IgD-negative memory B cell (primary cell): Measurements from ENCODE around the gene HLA-DRA. TPM values are rescaled to one million over a fixed set of nuclear protein-coding genes. Genes with fewer than 3 reads are reported as not detected.

Source experiments
- H3K27ac Mint-ChIP-seq, 3 donors: one replicate each; pipeline ENCODE4 v1.8.0; 2020 to 2022; ENCODE audit warnings: mild to moderate bottlenecking in 3 of 3, mixed read lengths in 3 of 3, moderate library complexity in 1 of 3
- H3K27me3 Mint-ChIP-seq: one replicate; pipeline ENCODE4 v1.8.0; 2021; ENCODE audit warnings: mixed read lengths
- H3K36me3 Mint-ChIP-seq: one replicate; pipeline ENCODE4 v1.8.0; 2020; ENCODE audit warnings: mild to moderate bottlenecking, mixed read lengths
- H3K4me1 Mint-ChIP-seq, 3 donors: one replicate each; pipeline ENCODE4 v1.8.0; 2020 to 2022; ENCODE audit warnings: mixed read lengths in 3 of 3, mild to moderate bottlenecking in 1 of 3
- H3K4me3 Mint-ChIP-seq, 4 donors: one replicate each; pipeline ENCODE4 v1.8.0; 2020 to 2022; ENCODE audit warnings: mild to moderate bottlenecking in 4 of 4, mixed read lengths in 4 of 4, moderate library complexity in 3 of 4
- H3K9me3 Mint-ChIP-seq, 3 donors: one replicate each; pipeline ENCODE4 v1.8.0; 2020 to 2021; ENCODE audit warnings: mixed read lengths in 3 of 3, mild to moderate bottlenecking in 1 of 3
- polyA plus RNA-seq: library from polyadenylated mRNA; unstranded; fragments of 300-500 nt; fragmentation: Illumina TruSeq; gene quantifications from one replicate; pipeline ENCODE4 v1.2.3, GENCODE V29; 2021

HLA-DRA gene
- polyA plus RNA-seq, 1 donor from 2014 or later, result 8,827 TPM

- H3K4me3 Mint-ChIP-seq, result no peak overlapping the region
- peaks cover 17 to 28% (median 22%) of the 10 kb centered on the region in 3 donors for H3K4me1 Mint-ChIP-seq
- peaks cover 1% of the 10 kb centered on the region for H3K27me3 Mint-ChIP-seq
- peak overlapping the region in 2 of 3 donors; percentile 76 to 95 for H3K27ac Mint-ChIP-seq
- peaks cover 0 to 15% (median 5%) of the 10 kb centered on the region in 3 donors for H3K9me3 Mint-ChIP-seq
- H3K36me3 Mint-ChIP-seq, result peaks cover 8% of the 10 kb centered on the region
Observed at GRCh38 chr6:32475392-32476206, 35.9 kb downstream of the HLA-DRA start.

- peaks cover 5 to 12% (median 11%) of the 10 kb centered on the region in 3 donors for H3K4me1 Mint-ChIP-seq
- H3K27ac Mint-ChIP-seq, result peak overlapping the region in 1 of 3 donors; percentile 86
- H3K27me3 Mint-ChIP-seq, result no peaks in the 10 kb centered on the region
- H3K36me3 Mint-ChIP-seq, result peaks cover 3% of the 10 kb centered on the region
- H3K4me3 Mint-ChIP-seq, result no peak overlapping the region
- H3K9me3 Mint-ChIP-seq, result peaks cover 0 to 3% (median 2%) of the 10 kb centered on the region in 3 donors
Observed at GRCh38 chr6:32483968-32484613, 44.4 kb downstream of the HLA-DRA start.

DNA sequence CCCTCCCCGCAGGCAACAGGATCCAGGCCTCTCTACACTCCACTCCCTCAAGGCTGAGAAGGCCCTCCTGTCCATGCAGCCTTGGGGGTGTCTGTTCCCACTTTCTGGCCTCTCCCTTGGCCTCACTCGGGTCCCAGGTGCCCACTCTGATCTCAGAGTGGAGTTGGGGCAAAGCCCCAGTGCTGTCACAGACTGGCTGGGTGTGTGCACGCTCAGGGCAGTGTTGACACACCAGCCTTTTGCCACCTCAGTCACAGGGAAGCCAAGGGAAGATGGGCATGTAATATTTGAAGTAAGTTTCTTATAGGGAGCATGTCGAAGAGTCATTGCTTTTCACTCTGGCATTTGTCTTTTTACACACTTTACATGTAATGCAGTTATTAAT, 44.9 kb downstream of the HLA-DRA start:
- no peaks in the 10 kb centered on the region for H3K27me3 Mint-ChIP-seq
- H3K27ac Mint-ChIP-seq, result peak overlapping the region; percentile 1 to 86 (median 58)
- peaks cover 5 to 12% (median 11%) of the 10 kb centered on the region in 3 donors for H3K4me1 Mint-ChIP-seq
- H3K36me3 Mint-ChIP-seq, result peaks cover 2% of the 10 kb centered on the region
- H3K9me3 Mint-ChIP-seq, result no peaks in the 10 kb centered on the region
- H3K4me3 Mint-ChIP-seq, result no peak overlapping the region

GRCh38 chr6:32488083-32488482, 48.4 kb downstream of the HLA-DRA start:
- H3K4me3 Mint-ChIP-seq, result no peak overlapping the region

DNA sequence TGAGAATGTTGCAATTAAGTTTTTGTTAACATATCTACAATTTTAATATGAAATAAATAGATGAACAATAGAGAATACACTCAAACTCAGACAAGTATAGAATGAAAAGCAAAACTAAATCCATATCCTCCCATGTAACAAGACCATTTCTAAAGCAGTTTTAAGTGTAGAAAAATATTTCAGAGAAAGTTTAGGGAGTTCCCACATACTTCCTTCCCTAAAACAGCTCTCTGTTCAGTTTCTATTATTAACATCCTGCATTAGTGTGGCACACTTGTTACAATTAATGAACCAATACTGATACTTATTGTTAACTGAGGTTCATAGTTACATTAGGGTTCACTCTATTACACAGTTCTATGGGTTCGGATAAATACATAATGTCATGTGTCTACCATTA, 52.0 kb downstream of the HLA-DRA start:
- Mint-ChIP-seq H3K27ac (peak overlapping the region in 1 of 3 donors; percentile 35), H3K9me3 (no peaks in the 10 kb centered on the region), H3K36me3 (peaks cover 3% of the 10 kb centered on the region), H3K27me3 (no peaks in the 10 kb centered on the region), H3K4me3 (peak overlapping the region in 1 of 4 donors; percentile 78), H3K4me1 (peaks cover 0 to 8% (median 4%) of the 10 kb centered on the region in 3 donors)

More at GRCh38 chr6:32488083-32488482, 48.4 kb downstream of the HLA-DRA start:
- Mint-ChIP-seq H3K27ac (no peak overlapping the region), H3K36me3 (peaks cover 3% of the 10 kb centered on the region), H3K4me1 (peaks cover under 1 to 12% (median 8%) of the 10 kb centered on the region in 3 donors), H3K9me3 (no peaks in the 10 kb centered on the region), H3K27me3 (no peaks in the 10 kb centered on the region)

DNA sequence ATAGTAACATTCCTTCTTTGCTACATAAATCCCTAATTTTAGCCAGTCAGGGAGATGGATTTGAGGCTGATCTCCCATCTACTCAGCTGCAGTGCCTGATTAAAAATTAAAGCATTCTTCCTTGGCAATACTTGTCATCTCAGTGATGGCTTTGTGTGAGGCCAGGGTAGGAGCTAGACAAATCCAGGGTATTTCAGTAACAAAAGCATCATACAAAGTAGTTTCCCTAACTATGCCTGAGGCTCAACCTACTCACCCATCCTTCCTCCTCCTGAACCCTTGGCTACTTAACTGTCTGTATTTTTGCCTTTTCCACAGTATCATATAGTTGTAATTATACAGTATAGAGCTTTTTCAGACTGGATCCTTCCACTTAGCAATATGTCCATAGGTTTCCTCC, 52.7 kb downstream of the HLA-DRA start:
- H3K36me3 Mint-ChIP-seq, result peaks cover 3% of the 10 kb centered on the region
- peak overlapping the region in 1 of 4 donors; percentile 78 for H3K4me3 Mint-ChIP-seq
- H3K27ac Mint-ChIP-seq, result no peak overlapping the region
- H3K27me3 Mint-ChIP-seq, result no peaks in the 10 kb centered on the region
- peaks cover 0 to 8% (median 4%) of the 10 kb centered on the region in 3 donors for H3K4me1 Mint-ChIP-seq
- H3K9me3 Mint-ChIP-seq, result no peaks in the 10 kb centered on the region

Other genes starting within 250 kb of the HLA-DRA start
- 3.3 TPM for gene PBX2, start 249.7 kb upstream of the HLA-DRA start, polyA plus RNA-seq
- gene GPSM3, start 247.2 kb upstream of the HLA-DRA start, polyA plus RNA-seq, result 156 TPM
- 4.9 TPM for gene NOTCH4, start 215.8 kb upstream of the HLA-DRA start, polyA plus RNA-seq
- gene TSBP1, start 68.0 kb upstream of the HLA-DRA start, polyA plus RNA-seq, result 0.13 TPM
- gene BTNL2, start 32.7 kb upstream of the HLA-DRA start, polyA plus RNA-seq, result not detected
- gene HLA-DRB5, start 90.4 kb downstream of the HLA-DRA start, polyA plus RNA-seq, result 92.6 TPM
- gene HLA-DRB1, start 150.0 kb downstream of the HLA-DRA start, polyA plus RNA-seq, result 1,928 TPM
- 377 TPM for gene HLA-DQA1, start 197.5 kb downstream of the HLA-DRA start, polyA plus RNA-seq
- 155 TPM for gene HLA-DQB1, start 226.8 kb downstream of the HLA-DRA start, polyA plus RNA-seq